ENCODE data around the gene CACNA1G. TPM values are rescaled to one million over a fixed set of nuclear protein-coding genes. Genes with fewer than 3 reads are reported as not detected.

CACNA1G gene
- total RNA-seq, 1 experiment from 2014 or later = 0.07 TPM

GRCh38 chr17:50564916-50565315, 4.4 kb downstream of the CACNA1G start:
- no peak for DNase-seq (ENCODE audit: extremely low read depth, low read depth)

- no peak for DNase-seq (ENCODE audit: extremely low read depth, low read depth)
Measured at GRCh38 chr17:50565402-50566350, 5.2 kb downstream of the CACNA1G start.

GRCh38 chr17:50566886-50567285, 6.4 kb downstream of the CACNA1G start:
- DNase-seq (ENCODE audit: extremely low read depth, low read depth) = no peak

- no peak for DNase-seq (ENCODE audit: extremely low read depth, low read depth)
Measured at GRCh38 chr17:50568659-50569058, 8.1 kb downstream of the CACNA1G start.

- DNase-seq (ENCODE audit: extremely low read depth, low read depth) = no peak
Measured at GRCh38 chr17:50569592-50569991, 9.1 kb downstream of the CACNA1G start.

- no peak for DNase-seq (ENCODE audit: extremely low read depth, low read depth)
Measured at GRCh38 chr17:50570032-50570431, 9.5 kb downstream of the CACNA1G start.

GRCh38 chr17:50570528-50570927, 10.0 kb downstream of the CACNA1G start:
- DNase-seq (ENCODE audit: extremely low read depth, low read depth) = no peak

- no peak for DNase-seq (ENCODE audit: extremely low read depth, low read depth)
Measured at GRCh38 chr17:50571681-50572080, 11.2 kb downstream of the CACNA1G start.

- no peak for DNase-seq (ENCODE audit: extremely low read depth, low read depth)
Measured at GRCh38 chr17:50572541-50572940, 12.0 kb downstream of the CACNA1G start.

GRCh38 chr17:50573866-50574611, 13.5 kb downstream of the CACNA1G start:
- DNase-seq (ENCODE audit: extremely low read depth, low read depth) = no peak

GRCh38 chr17:50575581-50576210, 15.2 kb downstream of the CACNA1G start:
- no peak for DNase-seq (ENCODE audit: extremely low read depth, low read depth)

GRCh38 chr17:50576864-50577263, 16.3 kb downstream of the CACNA1G start:
- no peak for DNase-seq (ENCODE audit: extremely low read depth, low read depth)

GRCh38 chr17:50577451-50577954, 17.0 kb downstream of the CACNA1G start:
- no peak for DNase-seq (ENCODE audit: extremely low read depth, low read depth)

GRCh38 chr17:50578173-50578572, 17.7 kb downstream of the CACNA1G start:
- DNase-seq (ENCODE audit: extremely low read depth, low read depth) = no peak

GRCh38 chr17:50579399-50579798, 18.9 kb downstream of the CACNA1G start:
- DNase-seq (ENCODE audit: extremely low read depth, low read depth) = no peak

GRCh38 chr17:50580646-50581045, 20.1 kb downstream of the CACNA1G start:
- no peak for DNase-seq (ENCODE audit: extremely low read depth, low read depth)

GRCh38 chr17:50581316-50581715, 20.8 kb downstream of the CACNA1G start:
- no peak for DNase-seq (ENCODE audit: extremely low read depth, low read depth)

- no peak for DNase-seq (ENCODE audit: extremely low read depth, low read depth)
Measured at GRCh38 chr17:50582741-50583140, 22.2 kb downstream of the CACNA1G start.

GRCh38 chr17:50583641-50584040, 23.1 kb downstream of the CACNA1G start:
- DNase-seq (ENCODE audit: extremely low read depth, low read depth) = no peak

- no peak for DNase-seq (ENCODE audit: extremely low read depth, low read depth)
Measured at GRCh38 chr17:50584116-50584515, 23.6 kb downstream of the CACNA1G start.

- no peak for DNase-seq (ENCODE audit: extremely low read depth, low read depth)
Measured at GRCh38 chr17:50584749-50585148, 24.2 kb downstream of the CACNA1G start.

Measured in NCI-H460 (cell line).